Neural cell (in vitro differentiated cells): ENCODE results near the gene ASIP. TPM values are rescaled to one million over a fixed set of nuclear protein-coding genes. Genes with fewer than 3 reads are reported as not detected.

Experiments
- H2AFZ ChIP-seq: fragments of 200-600, 300-800 bp; sonication (generic), shearing (Covaris generic); 2 replicates; pipeline ENCODE4 v1.6.0; 2014; ENCODE audit warnings: low read depth, mild to moderate bottlenecking, antibody characterized with exemption, low read length, moderate library complexity
- H3F3A ChIP-seq: fragments of 200-600 bp; shearing (Covaris generic); 2 replicates; pipeline ENCODE4 v1.6.1; 2016; ENCODE audit warnings: mild to moderate bottlenecking, moderate library complexity, mixed read lengths, antibody characterized with exemption, low read length; ENCODE audit not compliant: insufficient read depth, poor library complexity, severe bottlenecking
- H3K27ac ChIP-seq: fragments of 200-600, 300-800 bp; sonication (generic), shearing (Covaris generic); 2 replicates; pipeline ENCODE4 v1.5.1; 2014; ENCODE audit warnings: mild to moderate bottlenecking, low read length, moderate library complexity
- H3K27me3 ChIP-seq: fragments of 300-800, 200-600 bp; sonication (generic), shearing (Covaris generic); 2 replicates; pipeline ENCODE4 v1.6.0; 2014; ENCODE audit warnings: mild to moderate bottlenecking, low read depth, low read length, moderate library complexity; ENCODE audit not compliant: insufficient read depth
- H3K36me3 ChIP-seq: fragments of 300-800, 200-600 bp; sonication (generic), shearing (Covaris generic); 2 replicates; pipeline ENCODE4 v1.5.1; 2014; ENCODE audit warnings: mild to moderate bottlenecking, antibody characterized with exemption, low read length, moderate library complexity; ENCODE audit not compliant: insufficient read depth
- H3K4me2 ChIP-seq: fragments of 300-800, 200-600 bp; sonication (generic), shearing (Covaris generic); 2 replicates; pipeline ENCODE4 v1.6.0; 2014; ENCODE audit warnings: mild to moderate bottlenecking, low read length
- H3K4me3 ChIP-seq: fragments of 300-800, 200-600 bp; sonication (generic), shearing (Covaris generic); 2 replicates; pipeline ENCODE4 v1.5.1; 2014; ENCODE audit warnings: mild to moderate bottlenecking, low read length, moderate library complexity
- H3K79me2 ChIP-seq: fragments of 200-600 bp; shearing (Covaris generic); replicated peaks from 2 replicates; pipeline ENCODE4 v1.6.0; 2014; ENCODE audit warnings: mild to moderate bottlenecking, low read length, moderate library complexity; ENCODE audit not compliant: insufficient read depth
- H3K9ac ChIP-seq: fragments of 300-800, 200-600 bp; sonication (generic), shearing (Covaris generic); 2 replicates; pipeline ENCODE4 v1.6.1; 2016; ENCODE audit warnings: mild to moderate bottlenecking, low read length, mixed read lengths
- H3K9me2 ChIP-seq: fragments of 200-600 bp; shearing (Covaris generic); 2 replicates; pipeline ENCODE4 v1.6.1; 2016; ENCODE audit warnings: mild to moderate bottlenecking, low read length, mixed read lengths; ENCODE audit not compliant: insufficient read depth
- H3K9me3 ChIP-seq: fragments of 200-600, 300-800 bp; sonication (generic), shearing (Covaris generic); 2 replicates; pipeline ENCODE4 v1.6.1; 2016; ENCODE audit warnings: mild to moderate bottlenecking, mixed run types, low read length, moderate library complexity, mixed read lengths
- H4K20me1 ChIP-seq: fragments of 200-600 bp; shearing (Covaris generic); 2 replicates; pipeline ENCODE4 v1.6.1; 2016; ENCODE audit warnings: mild to moderate bottlenecking, mixed run types; ENCODE audit not compliant: insufficient read depth
- CTCF ChIP-seq: fragments of 450-650 bp; IDR thresholded peaks from 2 replicates; pipeline ENCODE4 v1.5.1; 2014; ENCODE audit warnings: antibody characterized with exemption, mild to moderate bottlenecking, moderate library complexity; ENCODE audit not compliant: poor library complexity, severe bottlenecking
- EP300 ChIP-seq: fragments of 450-650 bp; conservative IDR thresholded peaks from 2 replicates; pipeline ENCODE4 v1.6.1; 2014; ENCODE audit warnings: antibody characterized with exemption, mild to moderate bottlenecking, moderate library complexity; ENCODE audit not compliant: poor library complexity, severe bottlenecking
- EZH2 ChIP-seq: fragments of 200-600, 300-800 bp; shearing (Covaris generic), sonication (generic); IDR thresholded peaks from 2 replicates; pipeline ENCODE4 v1.6.1; 2014; ENCODE audit warnings: antibody characterized with exemption, low read length, borderline replicate concordance, mild to moderate bottlenecking; ENCODE audit not compliant: insufficient read depth, poor library complexity, severe bottlenecking
- MXI1 ChIP-seq: fragments of 450-650 bp; conservative IDR thresholded peaks from 2 replicates; pipeline ENCODE4 v1.6.1; 2014; ENCODE audit warnings: antibody characterized with exemption, mild to moderate bottlenecking; ENCODE audit not compliant: poor library complexity, severe bottlenecking
- POLR2AphosphoS5 ChIP-seq: IDR thresholded peaks from 2 replicates; pipeline ENCODE4 v1.6.1; 2012
- RAD21 ChIP-seq: fragments of 450-650 bp; conservative IDR thresholded peaks from 2 replicates; pipeline ENCODE4 v1.6.1; 2014; ENCODE audit warnings: antibody characterized with exemption, mild to moderate bottlenecking, moderate library complexity
- REST ChIP-seq: IDR thresholded peaks from 2 replicates; pipeline ENCODE4 v1.6.1; 2012; ENCODE audit warnings: borderline replicate concordance
- SMC3 ChIP-seq: fragments of 450-650 bp; conservative IDR thresholded peaks from 2 replicates; pipeline ENCODE4 v1.6.1; 2014; ENCODE audit warnings: antibody characterized with exemption, mild to moderate bottlenecking, moderate library complexity; ENCODE audit not compliant: poor library complexity
- TAF1 ChIP-seq: IDR thresholded peaks from 2 replicates; pipeline ENCODE4 v1.6.1; 2012; ENCODE audit warnings: low read depth
- polyA plus RNA-seq: library from polyadenylated mRNA; depleted of rRNA; stranded (reverse); fragments of >200 nt; gene quantifications from 2 replicates; pipeline ENCODE4 v1.2.3, GENCODE V29; 2014

ASIP gene
- polyA plus RNA-seq, 1 donor from 2014 or later = not detected

GRCh38 chr20:34213213-34213612 is 28.0 kb upstream of the ASIP start:
- Histone ChIP-seq H3K27ac (no peak overlapping the region), H3K27me3 (peaks cover 4% of the 10 kb centered on the region), H3K4me2 (no peak overlapping the region), H2AFZ (no peak overlapping the region), H4K20me1 (no peaks in the 10 kb centered on the region), H3K79me2 (no peaks in the 10 kb centered on the region), H3F3A (no peaks in the 10 kb centered on the region), H3K4me3 (no peak overlapping the region), H3K36me3 (no peaks in the 10 kb centered on the region), H3K9me3 (no peaks in the 10 kb centered on the region), H3K9ac (no peak overlapping the region), H3K9me2 (no peaks in the 10 kb centered on the region)
- TF ChIP-seq EP300 (no peak), REST (no peak), POLR2AphosphoS5 (no peak), SMC3 (no peak), RAD21 (no peak), EZH2 (no peak), MXI1 (no peak), CTCF (no peak), TAF1 (no peak)

GRCh38 chr20:34215711-34216381 is 25.4 kb upstream of the ASIP start:
- H3K9me2 ChIP-seq = no peaks in the 10 kb centered on the region
- no peak for TF ChIP-seq RAD21
- TF ChIP-seq CTCF = peak; percentile 42
- TF ChIP-seq EP300 = no peak
- TF ChIP-seq REST = no peak
- TF ChIP-seq MXI1 = peak; percentile 12
- TF ChIP-seq TAF1 = no peak
- TF ChIP-seq POLR2AphosphoS5 = peak; percentile 21
- peak; percentile 26 for TF ChIP-seq SMC3
- no peak for TF ChIP-seq EZH2
- H3K27me3 ChIP-seq = peaks cover 4% of the 10 kb centered on the region
- H3K79me2 ChIP-seq = no peaks in the 10 kb centered on the region
- no peaks in the 10 kb centered on the region for H3F3A ChIP-seq
- no peaks in the 10 kb centered on the region for H3K9me3 ChIP-seq
- peak overlapping the region; percentile 31 for H3K4me2 ChIP-seq
- peak overlapping the region; percentile 73 for H3K4me3 ChIP-seq
- H3K27ac ChIP-seq = no peak overlapping the region
- H3K36me3 ChIP-seq = no peaks in the 10 kb centered on the region
- H4K20me1 ChIP-seq = no peaks in the 10 kb centered on the region
- peak overlapping the region; percentile 33 for H2AFZ ChIP-seq
- peak overlapping the region; percentile 58 for H3K9ac ChIP-seq
